ENCODE measurements around the gene ZNF142. TPM values are rescaled to one million over a fixed set of nuclear protein-coding genes. Genes with fewer than 3 reads are reported as not detected.

ZNF142 gene
- total and polyA plus RNA-seq, 2 of the 8 experiments (the other 6 are each of a cell fraction or from before 2014, with no cell fraction given), result 9.4 to 32.5 TPM

- FAIRE-seq (no peak), DNase-seq (ENCODE audit: low read depth in 1 of 2, low spot score in 2 of 2) (no peak)
- Histone ChIP-seq H3K79me2 (ENCODE audit: control insufficient read depth in 1 of 2, insufficient read depth in 2 of 2, low read length in 2 of 2) (no peaks in the 10 kb centered on the region), H2BK120ac (replicated peaks; ENCODE audit: low read depth, low read length) (no peak overlapping the region), H3K27me3 (replicated peaks in 1 of 4; ENCODE audit: control insufficient read depth in 3 of 4, extremely low read depth in 1 of 4, insufficient read depth in 3 of 4, low read length in 3 of 4) (no peaks in the 10 kb centered on the region), H3K9me3 (ENCODE audit: insufficient read depth in 2 of 2, low read depth in 1 of 2, low read length in 1 of 2) (no peaks in the 10 kb centered on the region), H2AFZ (ENCODE audit: low read length) (no peak overlapping the region), H3K23ac (ENCODE audit: insufficient read length) (no peak overlapping the region), H3K56ac (replicated peaks; ENCODE audit: insufficient read length, low read depth, low read length) (no peak overlapping the region), H3K27ac (ENCODE audit: low read depth, low read length) (no peak overlapping the region), H3K14ac (ENCODE audit: insufficient read length) (no peak overlapping the region), H2BK15ac (ENCODE audit: low read length) (no peak overlapping the region), H3K36me3 (ENCODE audit: control insufficient read depth in 2 of 4, insufficient read depth in 4 of 4, low read length in 3 of 4) (peaks cover 20 to 62% (median 48%) of the 10 kb centered on the region in 4 experiments), H3K9ac (replicated peaks in 1 of 4; ENCODE audit: extremely low read depth in 1 of 4, low read depth in 3 of 4, low read length in 3 of 4) (no peak overlapping the region), H2BK5ac (ENCODE audit: low read depth, low read length) (no peak overlapping the region), H2BK20ac (ENCODE audit: low read length) (no peak overlapping the region), H4K20me1 (replicated peaks in 1 of 2; ENCODE audit: control insufficient read depth in 1 of 2, insufficient read depth in 2 of 2, low read length in 2 of 2) (peaks cover 0 to 6% of the 10 kb centered on the region in 2 experiments), H4K8ac (ENCODE audit: extremely low read depth, insufficient read depth, low read length) (no peak overlapping the region), H3K4ac (replicated peaks; ENCODE audit: insufficient read length, low read depth, low read length) (no peak overlapping the region), H2AK5ac (ENCODE audit: low read depth, low read length) (no peak overlapping the region), H3K4me2 (ENCODE audit: insufficient read depth in 1 of 2, low read depth in 2 of 2, low read length in 2 of 2) (no peak overlapping the region), H3K23me2 (ENCODE audit: low read depth, low read length) (no peaks in the 10 kb centered on the region), H3K4me3 (ENCODE audit: extremely low read depth in 1 of 4, insufficient read depth in 2 of 4, low read depth in 3 of 4, low read length in 4 of 4) (no peak overlapping the region), H2BK12ac (ENCODE audit: low read depth, low read length) (no peak overlapping the region), H3K79me1 (ENCODE audit: low read depth, low read length) (no peaks in the 10 kb centered on the region; the same call in 1 of the 2 replicates), H3K18ac (ENCODE audit: extremely low read depth, low read length) (no peak overlapping the region), H4K91ac (replicated peaks; ENCODE audit: insufficient read length, low read length) (no peak overlapping the region), H3K4me1 (replicated peaks in 1 of 4; ENCODE audit: control insufficient read depth in 3 of 4, insufficient read depth in 4 of 4, low read length in 3 of 4) (no peaks in the 10 kb centered on the region), H4K5ac (ENCODE audit: insufficient read length, low read depth, low read length) (no peak overlapping the region)
- 100% methylated on average over 5 of the region's 5 CpGs; no CpG with 5 or more reads in 1 of the 2 experiments for WGBS, 2 experiments (ENCODE audit: extremely low coverage in 1 of 2, insufficient coverage in 1 of 2, insufficient read length in 1 of 2, insufficient replicate concordance in 2 of 2, low coverage in 1 of 2, low lambda C conversion rate in 2 of 2, missing lambda C conversion rate in 1 of 2)
- ChIA-PET POLR2A (ENCODE audit: partially characterized antibody) (interaction anchor here (1.1 to 2.3 kb wide), 2 partner anchors 10 to 24 kb away, joined by 3 to 13 read pairs; partner anchors contain the start of genes BCS1L and ZNF142), CTCF (ENCODE audit: partially characterized antibody) (interaction anchor here (0.6 to 1.5 kb wide), 4 partner anchors 14 to 227 kb away, joined by 3 to 5 read pairs (median 3); no protein-coding TSS in a partner anchor)
- no peak for TF ChIP-seq CHD2 (IDR thresholded peaks at IDR 0.05; ENCODE audit: low read length)
- no peak for TF ChIP-seq JUN (IDR thresholded peaks at IDR 0.05; ENCODE audit: low read depth, low read length)
- TF ChIP-seq KDM1A (IDR thresholded peaks at IDR 0.05; ENCODE audit: borderline replicate concordance, low read length), result no peak
- no peak for TF ChIP-seq TBP (IDR thresholded peaks at IDR 0.05; ENCODE audit: low read depth, low read length)
- TF ChIP-seq EP300 (IDR thresholded peaks at IDR 0.05; ENCODE audit: borderline replicate concordance in 1 of 2, low read depth in 2 of 2, low read length in 2 of 2), result no peak
- no peak for TF ChIP-seq SAP30 (IDR thresholded peaks at IDR 0.05; ENCODE audit: insufficient read depth, insufficient replicate concordance, low read length)
- no peak for TF ChIP-seq TAF7 (optimal IDR thresholded peaks at IDR 0.05; ENCODE audit: borderline replicate concordance, low read depth, low read length)
- TF ChIP-seq ATF2 (IDR thresholded peaks at IDR 0.05; ENCODE audit: low read length), result no peak
- TF ChIP-seq CBX8 (IDR thresholded peaks at IDR 0.05; ENCODE audit: borderline replicate concordance, low read depth, low read length), result no peak
- TF ChIP-seq POU5F1 (IDR thresholded peaks at IDR 0.05; ENCODE audit: low read depth, low read length), result no peak
- TF ChIP-seq FOSL1 (IDR thresholded peaks at IDR 0.05; ENCODE audit: insufficient read depth, low read depth, low read length), result no peak
- TF ChIP-seq SP1 (IDR thresholded peaks at IDR 0.05; ENCODE audit: low read depth, low read length), result no peak
- TF ChIP-seq ASH2L (IDR thresholded peaks at IDR 0.05; ENCODE audit: low read length), result no peak
Measured at GRCh38 chr2:218635719-218636118, 23.7 kb downstream of the ZNF142 start.

Measured in H1 (cell line).